Smooth muscle cell (in vitro differentiated cells): Measurements from ENCODE around the gene CENPP. TPM values are rescaled to one million over a fixed set of nuclear protein-coding genes. Genes with fewer than 3 reads are reported as not detected.

Source experiments
- DNase-seq: peaks from one replicate; lab custom pipeline; 2025; ENCODE audit not compliant: unreplicated experiment; lab: John Stamatoyannopoulos, UW
- H2AFZ ChIP-seq: fragments of 200-600 bp; sonication (generic); 2 replicates; pipeline ENCODE4 v1.6.0; 2016; ENCODE audit warnings: antibody characterized with exemption, low read depth, mild to moderate bottlenecking
- H3F3A ChIP-seq: fragments of 200-600 bp; sonication (generic); 2 replicates; pipeline ENCODE4 v1.6.0; 2017; ENCODE audit warnings: antibody characterized with exemption, low read depth
- H3K27ac ChIP-seq: fragments of 200-600 bp; sonication (generic); 2 replicates; pipeline ENCODE4 v1.5.1; 2016; ENCODE audit warnings: low read depth, mild to moderate bottlenecking
- H3K27me3 ChIP-seq: fragments of 200-600 bp; sonication (generic); 2 replicates; pipeline ENCODE4 v1.6.1; 2016; ENCODE audit warnings: low read depth, mild to moderate bottlenecking
- H3K36me3 ChIP-seq: fragments of 200-600 bp; sonication (generic); 2 replicates; pipeline ENCODE4 v1.5.1; 2016; ENCODE audit warnings: low read depth
- H3K4me1 ChIP-seq: fragments of 200-600 bp; sonication (generic); 2 replicates; pipeline ENCODE4 v1.5.1; 2016; ENCODE audit warnings: low read depth
- H3K4me2 ChIP-seq: fragments of 200-600 bp; sonication (generic); 2 replicates; pipeline ENCODE4 v1.6.0; 2016; ENCODE audit warnings: mild to moderate bottlenecking
- H3K4me3 ChIP-seq: fragments of 200-600 bp; sonication (generic); 2 replicates; pipeline ENCODE4 v1.5.1; 2016; ENCODE audit warnings: mild to moderate bottlenecking
- H3K79me2 ChIP-seq: fragments of 200-600 bp; sonication (generic); 2 replicates; pipeline ENCODE4 v1.6.0; 2016; ENCODE audit warnings: low read depth, mild to moderate bottlenecking
- H3K9ac ChIP-seq: fragments of 200-600 bp; sonication (generic); 2 replicates; pipeline ENCODE4 v1.6.0; 2016; ENCODE audit warnings: low read depth
- H3K9me3 ChIP-seq: fragments of 200-600 bp; sonication (generic); replicated peaks from 2 replicates; pipeline ENCODE4 v1.5.1; 2016; ENCODE audit warnings: low read depth
- H4K20me1 ChIP-seq: fragments of 200-600 bp; sonication (generic); 2 replicates; pipeline ENCODE4 v1.6.0; 2016; ENCODE audit warnings: low read depth
- WGBS: methylation state at CpG from one replicate; pipeline ENCODE4 v1.1.7; 2016; ENCODE audit warnings: low lambda C conversion rate; 5-methylcytosine and 5-hydroxymethylcytosine counted together
- polyA plus RNA-seq: library from polyadenylated mRNA; unstranded; fragments of >200 nt; fragmentation: Nextera tagmentation; extraction: Ambion mirVana; gene quantifications from 2 replicates; pipeline ENCODE4 v1.2.1, GENCODE V29; 2016
- total RNA-seq: library from RNA; depleted of rRNA; stranded (reverse); fragments of >200 nt; gene quantifications from 2 replicates; pipeline ENCODE4 v1.2.3, GENCODE V29; 2014
- TF ChIP-seq, protein P1 (sequence below): fragments of 200-600 bp; sonication (generic); IDR thresholded peaks from 2 replicates; pipeline ENCODE4 v1.5.1; 2017; ENCODE audit warnings: borderline replicate concordance, mild to moderate bottlenecking, antibody characterized with exemption; ENCODE audit not compliant: insufficient read depth, poor library complexity, severe bottlenecking

Gene CENPP
- total RNA-seq, result 4.2 and 10.8 TPM in 2 replicates
- 12.1 and 17.5 TPM in 2 replicates for polyA plus RNA-seq

DNA sequence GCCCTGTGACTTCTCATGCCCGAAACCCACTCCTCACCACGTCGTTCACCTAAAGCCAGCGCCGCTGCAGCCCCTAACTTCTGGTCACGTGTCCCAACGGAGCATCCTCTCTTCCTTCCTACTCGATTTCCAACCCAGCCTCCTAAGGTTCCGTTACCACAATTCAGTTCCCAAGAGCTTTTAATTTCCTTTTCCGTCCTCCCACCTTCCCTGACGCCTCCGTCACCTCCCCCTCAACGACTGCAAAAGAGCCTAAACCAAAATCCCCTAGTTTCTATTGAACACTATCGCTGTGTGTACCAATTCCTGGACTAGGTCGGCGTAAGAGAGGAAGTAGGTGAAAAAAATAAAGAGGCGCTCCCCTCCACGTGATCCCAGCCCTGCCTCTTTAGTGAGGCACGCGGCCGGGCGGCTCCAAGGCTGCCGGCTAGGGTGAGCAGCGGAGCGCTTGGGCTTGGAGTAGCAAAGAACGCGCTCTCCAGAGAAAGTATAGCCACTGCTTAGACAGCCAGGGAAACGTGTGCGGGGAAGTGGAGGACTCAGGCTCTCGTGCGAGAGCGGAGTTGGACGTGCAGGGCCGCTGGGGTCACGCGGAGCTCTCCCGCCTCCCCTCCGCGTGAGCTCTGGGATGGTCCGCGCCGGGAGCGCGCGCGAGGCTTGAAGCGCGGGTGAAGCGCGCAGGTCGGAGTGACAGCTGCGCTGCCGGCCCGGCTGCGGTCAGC is at the start of gene CENPP, which contains the start of gene NOL8:
CENPP (plus strand) TSS at position 685 of the 722 bp plus-strand sequence.
NOL8 (minus strand) TSS at position 82 of the 722 bp plus-strand sequence. CDS start 1,189 bp downstream, outside the sequence.
- no peaks in the 10 kb centered on the region for H3K27me3 ChIP-seq
- peak within 1 kb of the TSS; percentile 98 for H3K9ac ChIP-seq
- DNase-seq, result peak; percentile 71
- H2AFZ ChIP-seq, result peak within 1 kb of the TSS; percentile 94
- 1% methylated on average over 55 of the region's 55 CpGs for WGBS
- H3K36me3 ChIP-seq, result peaks cover 6% of the 10 kb centered on the region
- H3K4me1 ChIP-seq, result peaks cover 19% of the 10 kb centered on the region
- peak within 1 kb of the TSS; percentile 70 for H3K4me3 ChIP-seq
- H4K20me1 ChIP-seq, result no peaks in the 10 kb centered on the region
- H3K79me2 ChIP-seq, result peaks cover 29% of the 10 kb centered on the region
- H3K4me2 ChIP-seq, result peak within 1 kb of the TSS; percentile 98
- H3K9me3 ChIP-seq, result no peaks in the 10 kb centered on the region
- TF ChIP-seq, protein P1, sequence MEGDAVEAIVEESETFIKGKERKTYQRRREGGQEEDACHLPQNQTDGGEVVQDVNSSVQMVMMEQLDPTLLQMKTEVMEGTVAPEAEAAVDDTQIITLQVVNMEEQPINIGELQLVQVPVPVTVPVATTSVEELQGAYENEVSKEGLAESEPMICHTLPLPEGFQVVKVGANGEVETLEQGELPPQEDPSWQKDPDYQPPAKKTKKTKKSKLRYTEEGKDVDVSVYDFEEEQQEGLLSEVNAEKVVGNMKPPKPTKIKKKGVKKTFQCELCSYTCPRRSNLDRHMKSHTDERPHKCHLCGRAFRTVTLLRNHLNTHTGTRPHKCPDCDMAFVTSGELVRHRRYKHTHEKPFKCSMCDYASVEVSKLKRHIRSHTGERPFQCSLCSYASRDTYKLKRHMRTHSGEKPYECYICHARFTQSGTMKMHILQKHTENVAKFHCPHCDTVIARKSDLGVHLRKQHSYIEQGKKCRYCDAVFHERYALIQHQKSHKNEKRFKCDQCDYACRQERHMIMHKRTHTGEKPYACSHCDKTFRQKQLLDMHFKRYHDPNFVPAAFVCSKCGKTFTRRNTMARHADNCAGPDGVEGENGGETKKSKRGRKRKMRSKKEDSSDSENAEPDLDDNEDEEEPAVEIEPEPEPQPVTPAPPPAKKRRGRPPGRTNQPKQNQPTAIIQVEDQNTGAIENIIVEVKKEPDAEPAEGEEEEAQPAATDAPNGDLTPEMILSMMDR, result no peak
- H3K27ac ChIP-seq, result peak within 1 kb of the TSS; percentile 97
- H3F3A ChIP-seq, result no peaks in the 10 kb centered on the region

DNA sequence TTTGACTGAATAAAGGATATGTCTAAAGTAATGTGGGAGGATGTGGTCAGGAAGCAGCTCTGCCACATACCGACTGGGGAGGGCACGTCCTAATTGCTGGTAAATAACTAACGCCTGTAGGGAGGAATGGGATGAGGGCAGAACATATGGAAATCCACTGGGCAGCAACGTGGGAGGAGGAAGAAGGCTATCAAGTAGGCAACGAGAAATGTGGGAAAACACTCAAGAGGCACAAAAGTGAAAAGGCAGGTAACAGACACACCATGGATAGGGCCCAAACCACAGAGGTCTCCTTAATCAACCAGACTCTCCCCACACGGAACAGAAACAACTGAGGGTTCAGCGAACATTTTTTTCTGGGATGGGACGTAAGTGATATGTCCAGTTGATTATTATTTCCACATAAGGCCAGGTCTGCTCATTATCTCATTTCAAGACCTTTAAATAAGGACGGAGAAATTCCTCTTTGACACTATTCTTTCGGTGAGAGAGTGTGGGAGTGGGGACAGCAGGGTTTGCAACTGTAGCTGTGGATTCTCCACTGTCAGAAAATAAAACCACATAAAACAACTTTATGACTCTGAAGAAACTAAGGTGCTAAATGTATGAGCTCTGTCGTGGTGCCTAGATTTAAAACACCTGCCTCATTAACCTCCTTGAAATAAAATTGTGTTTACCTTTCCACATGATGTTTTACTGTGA is 49.3 kb upstream of the CENPP start:
- peak overlapping the region; percentile 43 for H3K27ac ChIP-seq
- H3K9me3 ChIP-seq, result no peaks in the 10 kb centered on the region
- H3K27me3 ChIP-seq, result no peaks in the 10 kb centered on the region
- no peak overlapping the region for H3K4me2 ChIP-seq
- no peak overlapping the region for H3K9ac ChIP-seq
- H4K20me1 ChIP-seq, result peaks cover 12% of the 10 kb centered on the region
- H3K79me2 ChIP-seq, result peaks cover 7% of the 10 kb centered on the region
- H3K4me3 ChIP-seq, result no peak overlapping the region
- WGBS, result 65% methylated on average over 11 of the region's 11 CpGs
- H3K36me3 ChIP-seq, result peaks cover 54% of the 10 kb centered on the region
- H3K4me1 ChIP-seq, result no peaks in the 10 kb centered on the region
- no peaks in the 10 kb centered on the region for H3F3A ChIP-seq
- no peak for DNase-seq
- TF ChIP-seq, protein P1, result no peak
- no peak overlapping the region for H2AFZ ChIP-seq

DNA sequence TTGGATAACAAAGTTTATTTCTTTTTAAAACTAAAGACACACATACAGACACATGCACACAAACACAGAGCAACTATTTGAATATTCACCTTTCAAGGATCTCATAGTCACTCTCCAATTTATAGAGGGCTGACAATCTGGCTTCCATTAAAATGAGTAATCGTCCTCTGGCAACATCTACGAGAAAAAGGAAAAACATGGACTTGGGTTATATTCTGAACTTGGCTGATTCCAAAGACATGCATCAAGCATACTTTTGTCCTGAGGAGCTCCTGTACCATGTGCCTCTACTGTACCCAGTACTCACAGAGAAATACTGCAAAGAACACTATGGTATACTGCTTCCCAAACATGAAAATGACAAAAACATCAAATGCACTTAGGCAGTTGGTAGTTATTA is 47.6 kb upstream of the CENPP start:
- peaks cover 43% of the 10 kb centered on the region for H3K36me3 ChIP-seq
- H3K4me3 ChIP-seq, result no peak overlapping the region
- H4K20me1 ChIP-seq, result peaks cover 13% of the 10 kb centered on the region
- no peaks in the 10 kb centered on the region for H3K9me3 ChIP-seq
- no peaks in the 10 kb centered on the region for H3K27me3 ChIP-seq
- DNase-seq, result no peak
- no peaks in the 10 kb centered on the region for H3K4me1 ChIP-seq
- 76% methylated on average over 2 of the region's 2 CpGs for WGBS
- H3K4me2 ChIP-seq, result no peak overlapping the region
- no peaks in the 10 kb centered on the region for H3F3A ChIP-seq
- no peak overlapping the region for H3K27ac ChIP-seq
- TF ChIP-seq, protein P1, result no peak
- no peak overlapping the region for H3K9ac ChIP-seq
- no peak overlapping the region for H2AFZ ChIP-seq
- peaks cover 8% of the 10 kb centered on the region for H3K79me2 ChIP-seq
